ENCODE results near the gene NLRP4. TPM values are rescaled to one million over a fixed set of nuclear protein-coding genes. Genes with fewer than 3 reads are reported as not detected.

NLRP4 gene, protein sequence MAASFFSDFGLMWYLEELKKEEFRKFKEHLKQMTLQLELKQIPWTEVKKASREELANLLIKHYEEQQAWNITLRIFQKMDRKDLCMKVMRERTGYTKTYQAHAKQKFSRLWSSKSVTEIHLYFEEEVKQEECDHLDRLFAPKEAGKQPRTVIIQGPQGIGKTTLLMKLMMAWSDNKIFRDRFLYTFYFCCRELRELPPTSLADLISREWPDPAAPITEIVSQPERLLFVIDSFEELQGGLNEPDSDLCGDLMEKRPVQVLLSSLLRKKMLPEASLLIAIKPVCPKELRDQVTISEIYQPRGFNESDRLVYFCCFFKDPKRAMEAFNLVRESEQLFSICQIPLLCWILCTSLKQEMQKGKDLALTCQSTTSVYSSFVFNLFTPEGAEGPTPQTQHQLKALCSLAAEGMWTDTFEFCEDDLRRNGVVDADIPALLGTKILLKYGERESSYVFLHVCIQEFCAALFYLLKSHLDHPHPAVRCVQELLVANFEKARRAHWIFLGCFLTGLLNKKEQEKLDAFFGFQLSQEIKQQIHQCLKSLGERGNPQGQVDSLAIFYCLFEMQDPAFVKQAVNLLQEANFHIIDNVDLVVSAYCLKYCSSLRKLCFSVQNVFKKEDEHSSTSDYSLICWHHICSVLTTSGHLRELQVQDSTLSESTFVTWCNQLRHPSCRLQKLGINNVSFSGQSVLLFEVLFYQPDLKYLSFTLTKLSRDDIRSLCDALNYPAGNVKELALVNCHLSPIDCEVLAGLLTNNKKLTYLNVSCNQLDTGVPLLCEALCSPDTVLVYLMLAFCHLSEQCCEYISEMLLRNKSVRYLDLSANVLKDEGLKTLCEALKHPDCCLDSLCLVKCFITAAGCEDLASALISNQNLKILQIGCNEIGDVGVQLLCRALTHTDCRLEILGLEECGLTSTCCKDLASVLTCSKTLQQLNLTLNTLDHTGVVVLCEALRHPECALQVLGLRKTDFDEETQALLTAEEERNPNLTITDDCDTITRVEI
- total RNA-seq = not detected
- long read RNA-seq = 0 reads

DNA sequence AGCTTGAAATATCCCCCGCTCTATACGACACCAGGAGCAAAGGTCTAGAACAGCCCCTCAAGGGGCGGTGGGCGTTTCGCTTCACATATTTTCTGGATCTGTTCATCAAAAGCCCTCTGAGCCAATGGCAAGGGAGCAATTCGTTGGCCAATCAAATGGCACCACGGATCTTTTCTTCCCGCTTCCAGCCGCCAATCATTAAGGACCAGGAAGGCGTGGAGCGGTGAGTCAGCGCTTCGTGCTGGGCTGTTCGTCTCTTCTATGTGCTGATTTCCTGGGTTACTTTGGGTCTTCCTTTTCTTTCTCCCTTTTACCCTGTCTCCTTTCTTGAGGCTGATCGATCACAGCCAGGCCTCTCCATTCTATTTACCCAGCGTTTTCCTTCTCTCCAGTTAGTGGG is at the start of gene NLRP4:
Gene NLRP4 (plus strand): TSS at position 201 of the 400 bp plus-strand sequence. CDS start 15,541 bp downstream, outside the sequence.
- Histone ChIP-seq H3K4me1 (no peaks in the 10 kb centered on the region), H3K36me3 (no peaks in the 10 kb centered on the region), H3K27ac (no peak within 1 kb of the TSS), H3K27me3 (no peaks in the 10 kb centered on the region), H3K9me3 (no peaks in the 10 kb centered on the region), H3K4me3 (no peak within 1 kb of the TSS)
- WGBS (ENCODE audit: insufficient coverage, low coverage, low lambda C conversion rate, missing lambda C conversion rate) = 77% methylated on average over 11 of the region's 16 CpGs
- no peak for DNase-seq
- intact Hi-C loops (cut with DNase I) = no loop called here
- no peak for ATAC-seq
- TF ChIP-seq, protein P1, sequence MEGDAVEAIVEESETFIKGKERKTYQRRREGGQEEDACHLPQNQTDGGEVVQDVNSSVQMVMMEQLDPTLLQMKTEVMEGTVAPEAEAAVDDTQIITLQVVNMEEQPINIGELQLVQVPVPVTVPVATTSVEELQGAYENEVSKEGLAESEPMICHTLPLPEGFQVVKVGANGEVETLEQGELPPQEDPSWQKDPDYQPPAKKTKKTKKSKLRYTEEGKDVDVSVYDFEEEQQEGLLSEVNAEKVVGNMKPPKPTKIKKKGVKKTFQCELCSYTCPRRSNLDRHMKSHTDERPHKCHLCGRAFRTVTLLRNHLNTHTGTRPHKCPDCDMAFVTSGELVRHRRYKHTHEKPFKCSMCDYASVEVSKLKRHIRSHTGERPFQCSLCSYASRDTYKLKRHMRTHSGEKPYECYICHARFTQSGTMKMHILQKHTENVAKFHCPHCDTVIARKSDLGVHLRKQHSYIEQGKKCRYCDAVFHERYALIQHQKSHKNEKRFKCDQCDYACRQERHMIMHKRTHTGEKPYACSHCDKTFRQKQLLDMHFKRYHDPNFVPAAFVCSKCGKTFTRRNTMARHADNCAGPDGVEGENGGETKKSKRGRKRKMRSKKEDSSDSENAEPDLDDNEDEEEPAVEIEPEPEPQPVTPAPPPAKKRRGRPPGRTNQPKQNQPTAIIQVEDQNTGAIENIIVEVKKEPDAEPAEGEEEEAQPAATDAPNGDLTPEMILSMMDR (IDR thresholded peaks at IDR 0.05) = no peak
- no peak for TF ChIP-seq POLR2A (IDR thresholded peaks at IDR 0.05)

DNA sequence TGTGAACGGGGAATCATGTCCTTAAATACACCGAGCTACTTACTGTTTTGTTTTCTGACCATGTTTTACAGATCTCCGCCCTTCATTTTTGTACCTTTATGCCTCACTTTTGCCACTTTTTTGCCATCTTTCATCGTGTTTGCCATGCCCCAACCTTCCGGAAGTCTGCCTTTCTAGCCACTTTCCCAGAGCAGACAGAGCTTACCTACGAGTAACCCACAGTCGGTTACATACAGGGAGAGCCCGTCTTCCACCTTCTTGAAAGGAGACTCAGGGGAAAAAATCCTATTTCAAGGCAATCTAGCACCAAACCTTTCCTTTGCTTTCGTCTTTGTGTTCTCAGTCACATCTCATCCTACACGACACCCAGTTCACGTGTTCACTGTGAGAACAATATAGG is 41.3 kb upstream of the NLRP4 start:
- Histone ChIP-seq H3K9me3 (no peaks in the 10 kb centered on the region), H3K27me3 (no peaks in the 10 kb centered on the region), H3K27ac (no peak overlapping the region), H3K36me3 (no peaks in the 10 kb centered on the region), H3K4me3 (no peak overlapping the region), H3K4me1 (no peaks in the 10 kb centered on the region)
- intact Hi-C loops (cut with DNase I) = no loop called here
- no peak for DNase-seq
- 89% methylated on average over 11 of the region's 11 CpGs for WGBS (ENCODE audit: insufficient coverage, low coverage, low lambda C conversion rate, missing lambda C conversion rate)
- no peak for TF ChIP-seq POLR2A (IDR thresholded peaks at IDR 0.05)
- TF ChIP-seq, protein P1 (IDR thresholded peaks at IDR 0.05) = no peak
- no peak for ATAC-seq

DNA sequence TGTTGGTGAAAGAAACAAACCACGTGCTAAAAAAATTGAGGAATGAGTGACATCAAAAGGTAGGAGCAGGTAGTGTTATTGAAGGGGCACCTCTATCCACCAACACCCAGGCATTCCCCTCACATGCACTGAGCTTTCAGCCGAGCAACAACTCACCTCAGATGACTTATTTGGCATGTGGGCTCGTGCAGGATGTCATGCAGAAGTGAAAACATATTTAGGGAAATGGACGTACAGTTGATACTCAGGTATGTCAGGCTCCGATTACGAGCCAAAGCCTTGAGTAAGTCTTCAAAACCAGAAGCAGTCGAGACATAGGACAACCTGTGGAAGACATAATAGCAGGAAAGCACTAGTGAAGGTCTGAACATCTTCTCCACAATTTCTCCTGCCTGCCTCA is 34.9 kb upstream of the NLRP4 start:
- TF ChIP-seq, protein P1 (IDR thresholded peaks at IDR 0.05) = no peak
- TF ChIP-seq POLR2A (IDR thresholded peaks at IDR 0.05) = no peak
- Histone ChIP-seq H3K27me3 (no peaks in the 10 kb centered on the region), H3K9me3 (no peaks in the 10 kb centered on the region), H3K4me1 (no peaks in the 10 kb centered on the region), H3K36me3 (no peaks in the 10 kb centered on the region), H3K27ac (no peak overlapping the region), H3K4me3 (no peak overlapping the region)
- DNase-seq = no peak
- intact Hi-C loops (cut with DNase I) = loop anchor here in 1 of 2 donors (10.0 kb wide), 1 partner anchor 117 kb away; no protein-coding TSS in a partner anchor
- no peak for ATAC-seq
- 69% methylated on average over 7 of the region's 7 CpGs for WGBS (ENCODE audit: insufficient coverage, low coverage, low lambda C conversion rate, missing lambda C conversion rate)

DNA sequence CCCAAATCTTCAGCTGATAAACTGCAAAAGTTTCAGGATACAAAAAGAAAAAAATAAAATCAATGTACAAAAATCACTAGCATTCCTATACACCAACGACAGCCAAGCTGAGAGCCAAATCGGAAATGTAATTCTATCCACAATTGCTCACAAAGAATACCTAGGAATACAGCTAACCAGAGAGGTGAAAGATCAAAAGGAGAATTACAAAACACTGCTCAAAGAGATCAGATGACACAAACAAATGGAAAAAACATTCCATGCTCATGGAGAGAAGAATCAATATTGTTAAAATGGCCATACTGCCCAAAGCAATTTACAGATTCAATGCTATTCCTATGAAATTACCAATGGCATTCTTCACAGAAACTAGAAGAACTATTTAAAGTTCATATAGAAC is 34.1 kb upstream of the NLRP4 start:
- Histone ChIP-seq H3K27ac (no peak overlapping the region), H3K27me3 (no peaks in the 10 kb centered on the region), H3K4me1 (no peaks in the 10 kb centered on the region), H3K9me3 (no peaks in the 10 kb centered on the region), H3K36me3 (no peaks in the 10 kb centered on the region), H3K4me3 (no peak overlapping the region)
- ATAC-seq (peak in 3 of 4 donors; percentile 48 to 69 (median 55)), DNase-seq (no peak)
- TF ChIP-seq, protein P1 (IDR thresholded peaks at IDR 0.05) = no peak
- no peak for TF ChIP-seq POLR2A (IDR thresholded peaks at IDR 0.05)
- 33% methylated on average over 2 of the region's 2 CpGs for WGBS (ENCODE audit: insufficient coverage, low coverage, low lambda C conversion rate, missing lambda C conversion rate)
- intact Hi-C loops (cut with DNase I) = loop anchor here in 1 of 2 donors (10.0 kb wide), 1 partner anchor 117 kb away; no protein-coding TSS in a partner anchor

Measured in right lobe of liver (tissue), 6 donors.